ENCODE measurements around the gene CCDC30.

GRCh38 chr1:42417166-42417565 is 45.9 kb upstream of the CCDC30 start:
- TF ChIP-seq ZNF217 (IDR thresholded peaks at IDR 0.05) (no peak), USF2 (IDR thresholded peaks at IDR 0.05; ENCODE audit: borderline replicate concordance, low read depth, low read length) (no peak), CTCF (IDR thresholded peaks at IDR 0.05 in 2 of 3, conservative IDR thresholded peaks at IDR 0.05 in 1 of 3; ENCODE audit: control insufficient read depth in 2 of 3, extremely low read depth in 1 of 3, insufficient read depth in 1 of 3, low read depth in 3 of 3, low read length in 3 of 3) (no peak), SP1 (IDR thresholded peaks at IDR 0.05; ENCODE audit: low read depth, low read length) (no peak), EZH2 (IDR thresholded peaks at IDR 0.05; ENCODE audit: borderline replicate concordance, control insufficient read depth, low read depth, low read length) (no peak), BHLHE40 (IDR thresholded peaks at IDR 0.05; ENCODE audit: borderline replicate concordance in 1 of 2, low read depth in 2 of 2, low read length in 1 of 2) (no peak), MAX (IDR thresholded peaks at IDR 0.05; ENCODE audit: low read depth, low read length) (no peak), NFIC (IDR thresholded peaks at IDR 0.05; ENCODE audit: low read depth, low read length) (no peak), CBX3 (IDR thresholded peaks at IDR 0.05; ENCODE audit: borderline replicate concordance, low read depth) (no peak), IRF3 (IDR thresholded peaks at IDR 0.05) (no peak), POLR2AphosphoS5 (IDR thresholded peaks at IDR 0.05; ENCODE audit: low read length) (no peak), YY1 (IDR thresholded peaks at IDR 0.05; ENCODE audit: low read depth, low read length) (no peak), RAD21 (IDR thresholded peaks at IDR 0.05; ENCODE audit: insufficient read depth, low read depth, low read length) (no peak), PRDM15 (CRISPR knock-in tag; IDR thresholded peaks at IDR 0.05) (no peak)

Measured in GM12878 (cell line).